ENCODE data around the gene STK24.
"Not testable (repeated sequence)": the region's sequence is repeated elsewhere in the genome, so short reads cannot be mapped to it uniquely, and the experiment has no call there.

STK24 gene

GRCh38 chr13:98589516-98589915 lies 12.6 kb upstream of the STK24 start:
- H3K36me3 Mint-ChIP-seq; H3K27ac Mint-ChIP-seq; H3K4me1 Mint-ChIP-seq (ENCODE audit: low read depth); H3K4me3 Mint-ChIP-seq; H3K27me3 Mint-ChIP-seq; H3K9me3 Mint-ChIP-seq (ENCODE audit: low read depth): not testable (repeated sequence)

- H3K4me1 Mint-ChIP-seq (ENCODE audit: low read depth) = peaks cover 8% of the 10 kb centered on the region
- peaks cover 3% of the 10 kb centered on the region for H3K9me3 Mint-ChIP-seq (ENCODE audit: low read depth)
- no peak overlapping the region for H3K27ac Mint-ChIP-seq
- H3K4me3 Mint-ChIP-seq = no peak overlapping the region
- H3K36me3 Mint-ChIP-seq = no peaks in the 10 kb centered on the region
- H3K27me3 Mint-ChIP-seq = no peaks in the 10 kb centered on the region
Measured at GRCh38 chr13:98586400-98587345, 9.8 kb upstream of the STK24 start.

DNA sequence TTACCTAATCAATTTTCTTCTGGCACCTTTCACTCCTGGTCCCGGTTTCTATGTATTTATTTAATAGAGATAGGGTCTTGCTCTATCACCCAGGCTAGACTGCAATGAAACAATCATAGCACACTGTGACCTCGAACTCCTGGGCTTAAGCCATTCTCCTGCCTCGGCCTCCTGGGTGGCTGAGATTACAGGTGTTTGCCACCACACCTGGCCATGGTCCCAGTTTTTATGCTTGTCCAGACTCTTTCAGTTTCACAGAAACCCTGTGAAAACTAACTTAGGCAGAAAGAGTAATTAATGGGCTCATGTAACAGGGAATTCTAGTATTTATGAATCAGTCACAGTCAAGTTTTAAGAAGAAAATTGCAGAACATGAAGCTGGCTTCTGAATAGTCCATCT lies 9.0 kb upstream of the STK24 start:
- Mint-ChIP-seq H3K4me1 (ENCODE audit: low read depth) (peaks cover 8% of the 10 kb centered on the region), H3K36me3 (no peaks in the 10 kb centered on the region), H3K4me3 (no peak overlapping the region), H3K27ac (no peak overlapping the region), H3K27me3 (no peaks in the 10 kb centered on the region), H3K9me3 (ENCODE audit: low read depth) (peaks cover 3% of the 10 kb centered on the region)

DNA sequence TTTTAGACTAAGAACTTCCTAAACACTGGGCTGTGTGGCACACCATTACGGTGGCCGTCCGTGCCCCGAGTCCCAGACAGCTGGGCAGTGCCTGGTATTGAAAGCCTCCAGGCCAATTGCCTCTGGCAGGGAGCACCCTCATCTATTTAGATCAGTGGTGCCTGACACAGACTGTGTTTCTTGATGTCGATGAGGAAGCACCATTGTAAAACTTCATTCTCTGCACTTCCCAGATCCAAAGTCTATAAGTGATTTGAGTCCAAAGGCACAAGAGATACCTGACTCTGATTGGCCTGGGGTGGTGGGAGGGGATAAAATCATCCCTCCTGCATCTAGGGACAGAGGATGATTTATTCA lies 8.5 kb upstream of the STK24 start:
- H3K4me3 Mint-ChIP-seq = no peak overlapping the region
- H3K27ac Mint-ChIP-seq = no peak overlapping the region
- no peaks in the 10 kb centered on the region for H3K36me3 Mint-ChIP-seq
- no peaks in the 10 kb centered on the region for H3K27me3 Mint-ChIP-seq
- H3K4me1 Mint-ChIP-seq (ENCODE audit: low read depth) = peaks cover 8% of the 10 kb centered on the region
- H3K9me3 Mint-ChIP-seq (ENCODE audit: low read depth) = peaks cover 3% of the 10 kb centered on the region

DNA sequence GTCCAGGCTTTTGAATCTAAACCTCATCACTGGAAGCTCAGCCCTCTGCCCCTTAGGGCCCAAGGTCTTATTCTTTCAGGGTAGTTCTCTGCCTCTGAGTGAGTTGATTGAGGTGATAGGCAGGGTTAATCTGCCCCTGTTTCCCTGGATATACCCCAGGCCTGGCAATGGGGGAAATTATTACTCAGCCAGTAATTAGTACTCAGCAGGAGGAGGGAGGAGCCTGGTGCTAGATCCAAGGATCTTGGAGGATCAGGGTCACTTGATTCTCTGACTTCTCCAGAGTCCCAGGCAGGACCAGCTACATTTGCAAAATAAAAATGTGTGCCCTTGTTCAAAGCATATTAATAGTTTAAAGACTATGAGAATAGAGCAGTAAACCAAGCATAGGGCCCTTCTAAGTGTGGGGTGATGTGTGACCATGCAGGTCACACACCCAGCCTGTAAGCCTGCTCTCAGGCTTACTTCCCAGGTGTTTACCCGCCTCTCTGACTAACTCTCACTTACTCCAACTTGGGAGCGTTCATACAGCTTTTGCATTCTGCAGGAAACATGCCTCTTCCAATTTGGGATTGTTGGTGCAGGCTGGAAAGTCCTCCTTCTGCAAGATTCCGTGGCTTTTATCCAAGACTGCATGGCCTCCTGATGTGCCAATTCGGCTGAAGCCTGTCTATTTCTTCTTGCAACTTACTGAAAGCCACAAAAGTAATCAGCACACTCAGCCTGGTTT lies 7.9 kb upstream of the STK24 start:
- Mint-ChIP-seq H3K4me3 (no peak overlapping the region), H3K27ac (no peak overlapping the region)

GRCh38 chr13:98582947-98583346 lies 6.0 kb upstream of the STK24 start:
- no peaks in the 10 kb centered on the region for H3K36me3 Mint-ChIP-seq
- H3K4me3 Mint-ChIP-seq = no peak overlapping the region
- H3K27ac Mint-ChIP-seq = no peak overlapping the region
- no peaks in the 10 kb centered on the region for H3K9me3 Mint-ChIP-seq (ENCODE audit: low read depth)
- no peaks in the 10 kb centered on the region for H3K27me3 Mint-ChIP-seq
- H3K4me1 Mint-ChIP-seq (ENCODE audit: low read depth) = peaks cover 9% of the 10 kb centered on the region

More for the DNA sequence above, 7.9 kb upstream of the STK24 start:
- Mint-ChIP-seq H3K36me3 (no peaks in the 10 kb centered on the region), H3K9me3 (ENCODE audit: low read depth) (peaks cover under 1% of the 10 kb centered on the region), H3K27me3 (no peaks in the 10 kb centered on the region), H3K4me1 (ENCODE audit: low read depth) (peaks cover 8% of the 10 kb centered on the region)

GRCh38 chr13:98581971-98582702 lies 5.2 kb upstream of the STK24 start:
- Mint-ChIP-seq H3K9me3 (ENCODE audit: low read depth) (no peaks in the 10 kb centered on the region), H3K4me3 (no peak overlapping the region), H3K4me1 (ENCODE audit: low read depth) (peaks cover 14% of the 10 kb centered on the region), H3K36me3 (no peaks in the 10 kb centered on the region), H3K27ac (peak overlapping the region; percentile 23), H3K27me3 (no peaks in the 10 kb centered on the region)

- no peaks in the 10 kb centered on the region for H3K36me3 Mint-ChIP-seq
- peaks cover 14% of the 10 kb centered on the region for H3K4me1 Mint-ChIP-seq (ENCODE audit: low read depth)
- H3K27ac Mint-ChIP-seq = no peak overlapping the region
- H3K9me3 Mint-ChIP-seq (ENCODE audit: low read depth) = no peaks in the 10 kb centered on the region
- H3K4me3 Mint-ChIP-seq = no peak overlapping the region
- no peaks in the 10 kb centered on the region for H3K27me3 Mint-ChIP-seq
Measured at GRCh38 chr13:98581381-98581780, 4.5 kb upstream of the STK24 start.

- no peak overlapping the region for H3K27ac Mint-ChIP-seq
Measured at GRCh38 chr13:98580420-98580819, 3.5 kb upstream of the STK24 start.

DNA sequence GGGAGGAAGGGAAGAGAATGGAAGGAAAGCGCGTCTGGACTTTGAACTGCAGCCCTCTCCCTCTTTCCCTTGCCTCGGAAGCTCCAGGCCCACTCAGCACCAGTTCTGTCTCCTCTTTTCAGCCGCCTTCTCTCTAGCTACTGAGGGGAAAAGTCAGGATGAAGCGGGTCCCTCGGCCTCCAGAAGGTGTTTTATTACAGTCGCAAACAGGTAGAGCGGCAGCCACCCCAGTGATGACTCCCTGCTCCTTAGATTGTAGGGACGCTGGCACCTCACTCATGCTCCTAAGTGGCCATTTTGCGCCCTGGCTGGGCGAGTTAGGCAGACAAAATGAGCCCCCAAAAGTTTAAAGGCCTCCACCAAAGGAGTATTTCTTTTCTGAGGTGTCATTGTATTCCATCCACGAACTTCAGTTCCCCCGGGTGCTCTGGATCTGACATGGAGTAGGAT lies 954 bp upstream of the STK24 start:
- peaks cover 41% of the 10 kb centered on the region for H3K4me1 Mint-ChIP-seq (ENCODE audit: low read depth)
- no peaks in the 10 kb centered on the region for H3K27me3 Mint-ChIP-seq
- peak overlapping the region; percentile 87 for H3K27ac Mint-ChIP-seq
- peaks cover 4% of the 10 kb centered on the region for H3K36me3 Mint-ChIP-seq
- no peaks in the 10 kb centered on the region for H3K9me3 Mint-ChIP-seq (ENCODE audit: low read depth)
- peak overlapping the region; percentile 76 for H3K4me3 Mint-ChIP-seq

More at GRCh38 chr13:98580420-98580819, 3.5 kb upstream of the STK24 start:
- Mint-ChIP-seq H3K27me3 (no peaks in the 10 kb centered on the region), H3K4me3 (no peak overlapping the region), H3K36me3 (no peaks in the 10 kb centered on the region), H3K4me1 (ENCODE audit: low read depth) (peaks cover 18% of the 10 kb centered on the region), H3K9me3 (ENCODE audit: low read depth) (no peaks in the 10 kb centered on the region)

DNA sequence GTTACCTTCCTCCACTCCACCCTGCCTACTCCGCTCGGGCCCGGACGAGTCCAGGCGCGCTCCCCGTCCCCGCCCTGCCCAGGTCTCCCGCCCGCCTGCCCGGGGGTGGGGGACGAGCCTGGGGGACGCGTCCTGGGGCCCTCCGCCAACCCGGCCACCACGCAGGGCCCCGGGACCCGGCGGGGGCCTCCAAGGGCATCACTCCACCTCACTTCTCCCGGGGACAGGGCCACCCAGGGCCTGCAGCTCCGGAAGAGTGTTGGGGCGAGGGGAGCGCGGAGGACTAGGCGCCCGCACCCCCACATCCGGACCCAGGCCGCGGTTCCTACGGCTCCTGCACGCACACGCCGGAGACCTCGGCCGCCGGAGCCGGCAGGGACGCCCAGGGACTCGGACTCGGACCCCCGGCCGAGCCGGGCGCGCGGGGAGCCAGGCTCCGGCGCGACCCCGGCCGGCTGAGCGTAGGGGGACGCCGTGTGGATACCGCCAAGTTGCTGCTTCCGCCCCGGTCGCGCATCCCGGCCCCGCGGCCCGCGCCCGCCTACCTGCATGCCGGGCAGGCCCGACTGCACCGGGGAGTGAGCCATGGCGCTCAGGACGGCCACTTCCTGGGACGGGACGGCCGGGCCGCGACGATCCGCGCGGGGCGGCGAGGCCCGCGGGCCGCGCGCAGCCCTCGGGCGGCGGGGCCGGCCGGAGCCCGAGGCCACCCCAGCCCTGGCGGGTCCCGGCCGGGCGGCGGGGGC lies 534 bp downstream of the STK24 start:
- H3K4me1 Mint-ChIP-seq (ENCODE audit: low read depth) = peaks cover 48% of the 10 kb centered on the region
- H3K36me3 Mint-ChIP-seq = peaks cover 4% of the 10 kb centered on the region
- H3K4me3 Mint-ChIP-seq = peak overlapping the region; percentile 95
- no peaks in the 10 kb centered on the region for H3K9me3 Mint-ChIP-seq (ENCODE audit: low read depth)
- peak overlapping the region; percentile 94 for H3K27ac Mint-ChIP-seq
- H3K27me3 Mint-ChIP-seq = no peaks in the 10 kb centered on the region

GRCh38 chr13:98575904-98576199 lies 1.1 kb downstream of the STK24 start:
- H3K36me3 Mint-ChIP-seq = peaks cover 4% of the 10 kb centered on the region
- H3K27ac Mint-ChIP-seq = peak overlapping the region; percentile 94
- H3K9me3 Mint-ChIP-seq (ENCODE audit: low read depth) = no peaks in the 10 kb centered on the region
- H3K4me3 Mint-ChIP-seq = peak overlapping the region; percentile 95
- peaks cover 53% of the 10 kb centered on the region for H3K4me1 Mint-ChIP-seq (ENCODE audit: low read depth)
- no peaks in the 10 kb centered on the region for H3K27me3 Mint-ChIP-seq

GRCh38 chr13:98575009-98575903 lies 1.7 kb downstream of the STK24 start:
- H3K27ac Mint-ChIP-seq = peak overlapping the region; percentile 94
- peaks cover 59% of the 10 kb centered on the region for H3K4me1 Mint-ChIP-seq (ENCODE audit: low read depth)
- no peaks in the 10 kb centered on the region for H3K9me3 Mint-ChIP-seq (ENCODE audit: low read depth)
- peaks cover 4% of the 10 kb centered on the region for H3K36me3 Mint-ChIP-seq
- no peaks in the 10 kb centered on the region for H3K27me3 Mint-ChIP-seq
- peak overlapping the region; percentile 95 for H3K4me3 Mint-ChIP-seq
